ENCODE data around the gene FAM78A.

FAM78A gene

DNA sequence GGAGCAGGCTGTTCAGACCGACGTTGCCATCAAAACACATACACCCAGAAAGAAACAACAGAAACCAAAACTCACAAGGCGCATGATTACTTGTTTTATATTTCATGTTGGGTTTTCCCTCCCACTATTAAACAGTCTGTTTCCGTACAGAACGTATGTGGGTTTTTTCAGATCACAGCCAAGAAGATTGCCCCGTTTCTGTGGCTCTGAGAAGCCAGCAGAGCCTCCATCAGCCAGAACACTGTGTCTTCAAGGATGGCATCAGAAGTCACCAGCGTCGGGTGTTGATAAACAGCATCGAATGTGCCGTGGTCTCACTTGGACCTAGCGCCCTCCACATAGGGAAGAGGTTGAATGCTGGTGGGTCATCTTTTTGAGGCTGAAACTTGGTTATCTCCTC lies 42.8 kb downstream of the FAM78A start:
- peaks cover 34 to 46% of the 10 kb centered on the region in 2 donors for H3K36me3 ChIP-seq (ENCODE audit: control insufficient read depth in 2 of 2, insufficient read depth in 2 of 2, low read length in 2 of 2)

DNA sequence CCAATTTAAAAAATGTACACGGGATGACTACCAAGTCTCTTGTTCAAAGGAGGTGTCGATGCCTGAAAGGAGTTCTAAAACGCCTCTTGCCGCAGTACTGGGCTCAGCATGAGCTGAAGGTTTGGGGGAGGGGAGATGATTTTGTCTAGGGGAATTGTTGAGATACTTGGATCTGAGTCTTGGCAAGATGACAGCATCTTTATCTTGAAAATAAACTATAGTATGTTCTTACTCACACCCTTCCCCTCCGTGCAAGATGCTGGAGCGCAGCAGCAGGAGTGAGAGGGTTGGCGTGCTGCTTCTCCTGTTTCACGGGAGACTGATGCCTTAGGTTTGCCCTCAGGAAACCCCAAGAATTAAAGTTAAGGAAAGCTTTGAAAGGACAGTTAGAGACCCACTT lies 47.3 kb downstream of the FAM78A start:
- Histone ChIP-seq H3K36me3 (ENCODE audit: control insufficient read depth in 2 of 2, insufficient read depth in 2 of 2, low read length in 2 of 2) (peaks cover 41 to 44% of the 10 kb centered on the region in 2 donors), H3K4me3 (ENCODE audit: low read length in 2 of 2) (no peak overlapping the region), H3K27ac (ENCODE audit: low read depth in 2 of 2, low read length in 2 of 2) (no peak overlapping the region), H3K9me3 (ENCODE audit: control insufficient read depth in 2 of 2, low read length in 2 of 2) (no peaks in the 10 kb centered on the region), H3K4me1 (ENCODE audit: control insufficient read depth in 2 of 2, insufficient read depth in 2 of 2, low read length in 2 of 2) (no peaks in the 10 kb centered on the region), H3K9ac (ENCODE audit: low read depth in 1 of 2, low read length in 2 of 2) (no peak overlapping the region), H3K27me3 (ENCODE audit: control insufficient read depth in 2 of 2, insufficient read depth in 2 of 2, low read length in 2 of 2) (no peaks in the 10 kb centered on the region)

More for the DNA sequence above, 42.8 kb downstream of the FAM78A start:
- no peak overlapping the region for H3K9ac ChIP-seq (ENCODE audit: low read depth in 1 of 2, low read length in 2 of 2)
- peaks cover 10% of the 10 kb centered on the region in 2 donors for H3K4me1 ChIP-seq (ENCODE audit: control insufficient read depth in 2 of 2, insufficient read depth in 2 of 2, low read length in 2 of 2)
- peak overlapping the region in 1 of 2 donors; percentile 18 for H3K27ac ChIP-seq (ENCODE audit: low read depth in 2 of 2, low read length in 2 of 2)
- H3K27me3 ChIP-seq (ENCODE audit: control insufficient read depth in 2 of 2, insufficient read depth in 2 of 2, low read length in 2 of 2), result no peaks in the 10 kb centered on the region
- no peaks in the 10 kb centered on the region for H3K9me3 ChIP-seq (ENCODE audit: control insufficient read depth in 2 of 2, low read length in 2 of 2)
- no peak overlapping the region for H3K4me3 ChIP-seq (ENCODE audit: low read length in 2 of 2)

DNA sequence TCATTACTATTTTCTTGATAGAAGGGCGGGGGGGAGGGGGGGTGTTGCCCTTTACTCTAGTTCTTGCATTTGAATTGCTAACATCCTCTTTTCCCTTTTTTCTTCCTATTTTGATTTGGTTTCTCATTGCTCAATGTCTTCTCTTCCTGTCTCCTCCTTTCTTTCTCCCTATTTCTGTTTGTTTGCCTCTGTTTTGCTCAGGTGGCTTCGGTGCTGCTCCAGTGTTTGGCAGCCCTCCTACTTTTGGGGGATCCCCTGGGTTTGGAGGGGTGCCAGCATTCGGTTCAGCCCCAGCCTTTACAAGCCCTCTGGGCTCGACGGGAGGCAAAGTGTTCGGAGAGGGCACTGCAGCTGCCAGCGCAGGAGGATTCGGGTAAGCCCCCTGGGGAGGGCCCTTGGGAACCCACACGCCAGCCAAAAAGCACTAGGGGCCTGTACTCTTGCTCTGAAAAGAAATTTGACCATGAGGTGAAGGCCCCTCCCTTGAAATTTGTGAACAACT lies 48.3 kb downstream of the FAM78A start:
- H3K36me3 ChIP-seq (ENCODE audit: control insufficient read depth in 2 of 2, insufficient read depth in 2 of 2, low read length in 2 of 2), result peaks cover 32 to 36% of the 10 kb centered on the region in 2 donors
- no peaks in the 10 kb centered on the region for H3K4me1 ChIP-seq (ENCODE audit: control insufficient read depth in 2 of 2, insufficient read depth in 2 of 2, low read length in 2 of 2)
- no peaks in the 10 kb centered on the region for H3K27me3 ChIP-seq (ENCODE audit: control insufficient read depth in 2 of 2, insufficient read depth in 2 of 2, low read length in 2 of 2)
- H3K9ac ChIP-seq (ENCODE audit: low read depth in 1 of 2, low read length in 2 of 2), result peak overlapping the region in 1 of 2 donors; percentile 2
- no peaks in the 10 kb centered on the region for H3K9me3 ChIP-seq (ENCODE audit: control insufficient read depth in 2 of 2, low read length in 2 of 2)
- no peak overlapping the region for H3K27ac ChIP-seq (ENCODE audit: low read depth in 2 of 2, low read length in 2 of 2)
- H3K4me3 ChIP-seq (ENCODE audit: low read length in 2 of 2), result peak overlapping the region in 1 of 2 donors; percentile 5

DNA sequence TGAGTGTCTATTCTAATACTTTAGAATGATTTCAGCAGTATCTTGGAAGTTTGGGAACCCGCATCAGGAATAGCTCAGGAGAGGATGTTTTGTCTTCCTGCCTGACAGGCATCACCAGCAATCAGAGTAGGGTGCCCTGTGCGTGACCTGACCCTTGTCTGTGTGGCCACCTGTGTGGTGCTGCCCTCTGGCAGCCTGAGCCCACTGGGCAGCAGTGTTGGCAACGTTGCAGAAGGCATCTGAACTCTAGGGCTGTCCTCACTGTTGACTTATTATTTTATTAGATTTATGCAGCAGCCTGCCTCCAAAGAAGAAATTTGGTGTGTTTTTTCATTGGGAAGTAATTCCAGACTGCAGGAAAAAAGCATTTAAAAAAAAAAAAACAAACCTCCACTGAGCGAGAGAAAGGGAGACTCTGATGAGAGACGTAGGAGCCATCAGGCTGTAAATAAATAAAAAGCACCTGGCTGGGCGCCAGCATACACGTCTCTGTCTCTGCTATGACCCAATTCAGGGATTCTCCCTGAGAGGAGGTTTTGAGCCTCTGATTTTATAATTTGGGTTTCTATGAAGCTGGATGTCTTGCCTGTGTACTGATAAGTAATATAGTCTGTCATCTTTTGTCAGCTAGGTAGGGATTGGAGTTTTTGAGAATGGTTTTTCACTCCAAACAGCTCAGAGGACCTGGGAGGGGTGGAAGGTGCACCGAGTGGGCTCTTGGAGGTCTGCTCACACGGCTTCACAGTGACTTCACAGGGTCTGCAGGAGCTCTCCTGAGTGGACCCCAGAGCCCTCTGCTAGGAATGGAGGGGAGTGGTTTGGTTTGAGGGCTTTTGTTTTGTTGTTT lies 49.0 kb downstream of the FAM78A start:
- H3K9me3 ChIP-seq (ENCODE audit: control insufficient read depth in 2 of 2, low read length in 2 of 2), result no peaks in the 10 kb centered on the region
- H3K36me3 ChIP-seq (ENCODE audit: control insufficient read depth in 2 of 2, insufficient read depth in 2 of 2, low read length in 2 of 2), result peaks cover 32 to 34% of the 10 kb centered on the region in 2 donors
- no peaks in the 10 kb centered on the region for H3K4me1 ChIP-seq (ENCODE audit: control insufficient read depth in 2 of 2, insufficient read depth in 2 of 2, low read length in 2 of 2)
- no peak overlapping the region for H3K4me3 ChIP-seq (ENCODE audit: low read length in 2 of 2)
- H3K27ac ChIP-seq (ENCODE audit: low read depth in 2 of 2, low read length in 2 of 2), result no peak overlapping the region
- H3K27me3 ChIP-seq (ENCODE audit: control insufficient read depth in 2 of 2, insufficient read depth in 2 of 2, low read length in 2 of 2), result no peaks in the 10 kb centered on the region
- no peak overlapping the region for H3K9ac ChIP-seq (ENCODE audit: low read depth in 1 of 2, low read length in 2 of 2)

DNA sequence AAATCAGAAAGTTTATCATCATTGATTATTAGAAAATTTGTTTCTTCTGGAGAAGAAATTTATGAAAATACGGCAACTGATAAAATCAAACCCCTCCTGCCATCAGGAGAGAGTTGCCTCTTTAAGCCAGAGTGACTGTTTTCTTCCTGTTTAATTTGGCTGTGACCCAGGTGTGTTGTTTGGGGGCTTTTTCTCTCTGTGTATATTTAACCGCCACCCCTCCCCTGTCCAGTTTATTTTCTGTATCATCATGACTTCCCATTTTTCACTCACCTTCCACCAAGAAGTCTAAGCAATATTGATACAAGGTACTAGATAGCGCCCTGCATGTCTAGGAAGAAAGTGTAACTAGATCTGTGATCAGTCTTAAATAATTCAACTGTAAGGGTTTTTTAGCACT lies 50.1 kb downstream of the FAM78A start:
- Histone ChIP-seq H3K4me3 (ENCODE audit: low read length in 2 of 2) (no peak overlapping the region), H3K9me3 (ENCODE audit: control insufficient read depth in 2 of 2, low read length in 2 of 2) (no peaks in the 10 kb centered on the region), H3K9ac (ENCODE audit: low read depth in 1 of 2, low read length in 2 of 2) (no peak overlapping the region), H3K27me3 (ENCODE audit: control insufficient read depth in 2 of 2, insufficient read depth in 2 of 2, low read length in 2 of 2) (no peaks in the 10 kb centered on the region), H3K36me3 (ENCODE audit: control insufficient read depth in 2 of 2, insufficient read depth in 2 of 2, low read length in 2 of 2) (peaks cover 28% of the 10 kb centered on the region in 2 donors), H3K27ac (ENCODE audit: low read depth in 2 of 2, low read length in 2 of 2) (no peak overlapping the region), H3K4me1 (ENCODE audit: control insufficient read depth in 2 of 2, insufficient read depth in 2 of 2, low read length in 2 of 2) (no peaks in the 10 kb centered on the region)

DNA sequence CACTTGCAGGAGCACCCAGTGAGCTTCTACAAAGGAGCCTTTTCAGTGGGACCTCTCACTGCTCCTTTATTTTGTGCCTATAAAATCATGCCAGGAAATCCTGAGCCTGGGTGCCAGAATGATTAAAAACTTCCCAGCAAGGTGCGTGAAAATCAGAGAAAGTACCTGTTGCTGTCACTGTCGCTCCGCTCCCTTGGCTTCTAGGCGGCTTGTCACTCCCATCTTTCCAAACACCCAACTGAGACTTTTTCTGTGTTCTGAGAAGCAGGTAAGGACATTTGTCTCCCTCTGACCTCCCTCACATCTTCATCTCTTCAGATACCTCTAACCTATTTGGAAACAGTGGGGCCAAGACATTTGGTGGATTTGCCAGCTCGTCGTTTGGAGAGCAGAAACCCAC lies 53.9 kb downstream of the FAM78A start:
- H3K9ac ChIP-seq (ENCODE audit: low read depth in 1 of 2, low read length in 2 of 2), result no peak overlapping the region
- H3K4me3 ChIP-seq (ENCODE audit: low read length in 2 of 2), result no peak overlapping the region
- H3K27me3 ChIP-seq (ENCODE audit: control insufficient read depth in 2 of 2, insufficient read depth in 2 of 2, low read length in 2 of 2), result no peaks in the 10 kb centered on the region
- H3K36me3 ChIP-seq (ENCODE audit: control insufficient read depth in 2 of 2, insufficient read depth in 2 of 2, low read length in 2 of 2), result peaks cover 10 to 27% of the 10 kb centered on the region in 2 donors
- no peaks in the 10 kb centered on the region for H3K9me3 ChIP-seq (ENCODE audit: control insufficient read depth in 2 of 2, low read length in 2 of 2)
- no peak overlapping the region for H3K27ac ChIP-seq (ENCODE audit: low read depth in 2 of 2, low read length in 2 of 2)
- no peaks in the 10 kb centered on the region for H3K4me1 ChIP-seq (ENCODE audit: control insufficient read depth in 2 of 2, insufficient read depth in 2 of 2, low read length in 2 of 2)

DNA sequence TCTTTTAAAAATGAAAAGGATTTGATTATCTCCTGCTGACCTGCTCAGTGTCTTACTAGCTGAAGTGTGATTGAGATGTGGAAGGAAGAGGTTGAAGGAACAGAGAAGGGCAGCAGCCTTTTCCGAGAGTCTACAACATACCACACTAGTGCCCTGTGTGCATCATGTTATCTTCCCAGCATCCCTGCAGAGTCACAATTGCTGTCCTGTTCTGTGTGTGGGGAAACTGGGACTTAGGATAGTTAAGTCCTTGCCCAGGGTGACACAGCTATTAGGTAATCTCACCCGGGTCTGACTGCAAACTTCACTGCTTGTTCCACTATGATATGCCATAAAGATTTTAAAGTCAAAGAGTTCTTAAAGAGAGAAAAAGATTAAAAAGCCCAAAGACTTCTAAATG lies 55.8 kb downstream of the FAM78A start:
- Histone ChIP-seq H3K4me3 (ENCODE audit: low read length in 2 of 2) (no peak overlapping the region), H3K27me3 (ENCODE audit: control insufficient read depth in 2 of 2, insufficient read depth in 2 of 2, low read length in 2 of 2) (no peaks in the 10 kb centered on the region), H3K4me1 (ENCODE audit: control insufficient read depth in 2 of 2, insufficient read depth in 2 of 2, low read length in 2 of 2) (no peaks in the 10 kb centered on the region), H3K9me3 (ENCODE audit: control insufficient read depth in 2 of 2, low read length in 2 of 2) (no peaks in the 10 kb centered on the region), H3K27ac (ENCODE audit: low read depth in 2 of 2, low read length in 2 of 2) (no peak overlapping the region), H3K36me3 (ENCODE audit: control insufficient read depth in 2 of 2, insufficient read depth in 2 of 2, low read length in 2 of 2) (peaks cover 16 to 21% of the 10 kb centered on the region in 2 donors), H3K9ac (ENCODE audit: low read depth in 1 of 2, low read length in 2 of 2) (no peak overlapping the region)

DNA sequence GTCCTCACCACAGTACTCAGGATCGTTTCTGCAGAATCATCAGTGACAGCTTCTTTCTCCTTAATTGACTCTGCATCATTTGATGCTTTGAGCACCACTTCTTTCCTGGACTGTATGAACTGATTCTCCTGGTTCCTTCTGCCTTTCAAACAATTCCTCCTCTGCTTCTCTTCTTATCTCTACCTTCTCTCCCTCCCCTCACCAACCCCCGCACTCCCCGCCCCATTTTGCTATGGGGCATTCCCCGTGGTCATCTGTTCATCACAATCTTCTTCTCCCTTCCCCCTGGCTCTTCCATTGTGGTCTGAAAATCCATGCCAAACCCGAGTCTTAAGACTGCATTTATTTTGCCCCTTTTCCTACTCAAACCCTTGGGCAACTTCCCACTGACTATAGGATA lies 57.9 kb downstream of the FAM78A start:
- Histone ChIP-seq H3K36me3 (ENCODE audit: control insufficient read depth in 2 of 2, insufficient read depth in 2 of 2, low read length in 2 of 2) (peaks cover 12 to 25% of the 10 kb centered on the region in 2 donors), H3K9ac (ENCODE audit: low read depth in 1 of 2, low read length in 2 of 2) (no peak overlapping the region), H3K4me1 (ENCODE audit: control insufficient read depth in 2 of 2, insufficient read depth in 2 of 2, low read length in 2 of 2) (no peaks in the 10 kb centered on the region), H3K27me3 (ENCODE audit: control insufficient read depth in 2 of 2, insufficient read depth in 2 of 2, low read length in 2 of 2) (no peaks in the 10 kb centered on the region), H3K27ac (ENCODE audit: low read depth in 2 of 2, low read length in 2 of 2) (no peak overlapping the region), H3K4me3 (ENCODE audit: low read length in 2 of 2) (no peak overlapping the region), H3K9me3 (ENCODE audit: control insufficient read depth in 2 of 2, low read length in 2 of 2) (no peaks in the 10 kb centered on the region)

DNA sequence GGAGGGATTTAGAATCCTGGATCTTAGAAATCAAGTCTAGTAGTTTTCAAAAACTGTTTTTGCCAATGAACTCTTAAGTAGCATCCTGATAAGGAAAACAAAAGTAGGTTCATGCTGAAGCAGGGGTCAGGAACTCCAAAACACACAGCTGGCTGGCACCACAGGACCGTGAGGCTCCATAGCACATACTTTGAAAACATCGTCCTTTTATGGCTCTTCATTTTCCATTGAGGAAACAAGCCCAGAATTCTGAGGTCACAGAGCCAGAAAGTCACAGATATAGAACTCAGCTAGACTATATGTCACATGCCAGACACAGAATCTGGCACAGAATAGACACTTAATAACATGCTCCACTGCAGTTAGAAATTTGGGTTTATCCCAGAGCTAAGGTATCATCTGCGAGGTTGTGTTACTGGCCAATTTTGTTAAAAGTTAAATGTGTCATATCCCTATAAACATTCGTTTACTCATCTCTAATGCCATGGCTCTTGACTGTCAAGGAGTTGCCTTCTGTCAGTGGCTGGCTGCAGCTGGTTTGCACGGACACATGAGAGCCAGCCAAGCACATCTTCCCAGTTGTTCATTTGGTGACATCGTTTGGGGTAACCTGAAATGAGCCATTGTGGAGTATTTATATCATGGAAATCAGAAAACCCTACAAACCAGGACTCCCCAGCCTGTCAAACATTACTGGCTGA lies 58.8 kb downstream of the FAM78A start:
- Histone ChIP-seq H3K4me3 (ENCODE audit: low read length in 2 of 2) (no peak overlapping the region), H3K27ac (ENCODE audit: low read depth in 2 of 2, low read length in 2 of 2) (no peak overlapping the region), H3K9ac (ENCODE audit: low read depth in 1 of 2, low read length in 2 of 2) (no peak overlapping the region), H3K9me3 (ENCODE audit: control insufficient read depth in 2 of 2, low read length in 2 of 2) (no peaks in the 10 kb centered on the region), H3K36me3 (ENCODE audit: control insufficient read depth in 2 of 2, insufficient read depth in 2 of 2, low read length in 2 of 2) (peaks cover 12 to 25% of the 10 kb centered on the region in 2 donors), H3K27me3 (ENCODE audit: control insufficient read depth in 2 of 2, insufficient read depth in 2 of 2, low read length in 2 of 2) (no peaks in the 10 kb centered on the region), H3K4me1 (ENCODE audit: control insufficient read depth in 2 of 2, insufficient read depth in 2 of 2, low read length in 2 of 2) (no peaks in the 10 kb centered on the region)

DNA sequence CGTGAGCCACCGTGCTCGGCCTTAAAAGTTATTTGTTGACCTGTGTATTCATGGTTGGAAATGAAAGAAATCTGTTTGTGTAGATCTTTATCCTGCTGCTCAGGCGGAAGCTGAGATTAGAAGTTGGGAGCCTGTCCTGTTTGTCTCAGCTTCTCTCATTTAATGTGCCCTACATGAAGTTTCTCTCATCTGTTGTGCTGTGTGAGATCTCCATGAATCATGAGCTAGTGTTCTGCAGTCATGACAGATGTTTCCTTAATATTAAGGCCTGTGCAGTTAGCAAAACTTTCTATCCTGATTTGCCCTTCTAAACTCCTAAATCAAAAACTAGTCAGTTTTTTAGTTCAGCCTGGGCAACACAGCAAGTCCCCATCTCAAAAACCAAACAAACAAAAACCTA lies 59.5 kb downstream of the FAM78A start:
- H3K36me3 ChIP-seq (ENCODE audit: control insufficient read depth in 2 of 2, insufficient read depth in 2 of 2, low read length in 2 of 2), result peaks cover 12 to 27% of the 10 kb centered on the region in 2 donors
- H3K27me3 ChIP-seq (ENCODE audit: control insufficient read depth in 2 of 2, insufficient read depth in 2 of 2, low read length in 2 of 2), result no peaks in the 10 kb centered on the region
- no peak overlapping the region for H3K27ac ChIP-seq (ENCODE audit: low read depth in 2 of 2, low read length in 2 of 2)
- H3K4me1 ChIP-seq (ENCODE audit: control insufficient read depth in 2 of 2, insufficient read depth in 2 of 2, low read length in 2 of 2), result no peaks in the 10 kb centered on the region
- H3K4me3 ChIP-seq (ENCODE audit: low read length in 2 of 2), result no peak overlapping the region
- H3K9ac ChIP-seq (ENCODE audit: low read depth in 1 of 2, low read length in 2 of 2), result no peak overlapping the region
- H3K9me3 ChIP-seq (ENCODE audit: control insufficient read depth in 2 of 2, low read length in 2 of 2), result peaks cover 0 to 1% of the 10 kb centered on the region in 2 donors
